HG02884 (cell line): ENCODE measurements around the gene NFIB.

Experiments used
- ATAC-seq: cut with Tn5 transposase; IDR thresholded peaks from one replicate; pipeline ENCODE4 v1.9.1; 2021; ENCODE audit warnings: mild to moderate bottlenecking, moderate library complexity; ENCODE audit not compliant: unreplicated experiment

NFIB gene

DNA sequence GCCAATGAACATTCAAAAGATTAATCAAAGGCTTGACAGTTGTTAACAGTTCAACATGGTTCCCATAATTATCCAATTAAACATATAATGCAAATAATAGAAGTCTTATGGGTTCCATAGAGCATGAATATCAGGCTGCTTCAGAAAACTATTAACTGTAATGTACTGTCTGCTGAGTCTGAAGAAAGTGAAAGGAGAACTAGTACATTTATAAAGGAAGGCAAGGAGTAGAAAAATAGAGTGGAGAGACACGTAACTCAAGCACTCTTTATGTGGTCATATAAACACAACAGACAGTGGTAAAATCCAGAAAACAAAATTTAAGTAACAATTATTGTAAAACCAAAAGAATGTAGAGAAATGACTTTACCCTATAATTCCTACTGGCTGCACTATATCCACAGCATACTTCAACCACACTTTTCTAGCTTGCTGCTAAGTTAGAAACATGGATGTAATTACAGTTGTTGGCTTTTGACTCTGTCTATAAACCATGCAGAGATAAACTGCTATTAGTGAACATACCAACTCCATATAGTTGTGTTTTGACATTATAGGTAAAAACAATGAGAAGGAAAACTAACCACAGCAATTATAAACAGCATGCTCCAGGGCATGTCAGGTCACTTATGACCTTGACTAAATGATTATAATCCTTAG, 32.7 kb downstream of the NFIB start:
- ATAC-seq: no peak

- no peak for ATAC-seq
Measured at GRCh38 chr9:14279671-14280070, 34.3 kb downstream of the NFIB start.

- no peak for ATAC-seq
Measured at GRCh38 chr9:14278291-14278721, 35.6 kb downstream of the NFIB start.

DNA sequence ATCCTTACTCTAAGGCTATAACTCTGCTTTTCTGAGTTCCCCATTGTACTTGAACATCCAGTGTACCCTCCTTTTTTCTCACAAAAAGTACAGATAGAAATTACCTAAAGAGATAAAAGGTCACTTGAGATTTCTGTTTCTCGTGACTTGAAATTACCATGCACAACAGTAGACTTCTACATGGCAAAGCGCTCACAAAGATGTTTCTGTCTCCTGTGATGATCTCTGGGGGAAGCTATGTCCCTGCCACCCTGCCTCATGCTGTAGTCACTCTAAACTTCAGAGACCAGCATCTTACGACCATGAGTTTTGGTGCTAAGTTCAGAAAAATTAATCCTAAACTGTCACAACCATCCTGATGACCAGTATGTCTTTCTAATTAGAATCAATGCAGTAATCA, 36.2 kb downstream of the NFIB start:
- ATAC-seq: no peak

GRCh38 chr9:14277244-14277643, 36.7 kb downstream of the NFIB start:
- ATAC-seq: no peak

- no peak for ATAC-seq
Measured at GRCh38 chr9:14275331-14275730, 38.6 kb downstream of the NFIB start.

DNA sequence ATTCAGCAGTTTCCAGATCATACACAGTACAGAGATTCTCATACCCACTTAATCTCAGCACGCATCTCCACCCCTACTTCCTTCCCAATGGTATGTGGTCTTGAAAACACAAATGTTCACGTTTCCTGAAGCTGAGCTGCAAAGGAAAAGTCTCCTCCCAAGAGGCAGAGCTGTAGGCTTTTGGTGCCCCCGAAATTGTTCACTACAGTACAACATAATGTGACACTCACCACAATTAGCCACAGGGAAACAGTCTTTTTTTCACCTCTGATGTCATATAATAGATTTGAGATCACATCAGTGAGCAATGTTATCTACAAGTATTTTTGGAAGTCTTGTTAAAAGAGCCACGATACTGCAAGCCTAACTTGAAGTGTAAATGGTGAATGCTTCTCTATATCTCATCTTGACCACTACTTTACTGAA, 40.2 kb downstream of the NFIB start:
- no peak for ATAC-seq

GRCh38 chr9:14272927-14273528, 40.9 kb downstream of the NFIB start:
- no peak for ATAC-seq

DNA sequence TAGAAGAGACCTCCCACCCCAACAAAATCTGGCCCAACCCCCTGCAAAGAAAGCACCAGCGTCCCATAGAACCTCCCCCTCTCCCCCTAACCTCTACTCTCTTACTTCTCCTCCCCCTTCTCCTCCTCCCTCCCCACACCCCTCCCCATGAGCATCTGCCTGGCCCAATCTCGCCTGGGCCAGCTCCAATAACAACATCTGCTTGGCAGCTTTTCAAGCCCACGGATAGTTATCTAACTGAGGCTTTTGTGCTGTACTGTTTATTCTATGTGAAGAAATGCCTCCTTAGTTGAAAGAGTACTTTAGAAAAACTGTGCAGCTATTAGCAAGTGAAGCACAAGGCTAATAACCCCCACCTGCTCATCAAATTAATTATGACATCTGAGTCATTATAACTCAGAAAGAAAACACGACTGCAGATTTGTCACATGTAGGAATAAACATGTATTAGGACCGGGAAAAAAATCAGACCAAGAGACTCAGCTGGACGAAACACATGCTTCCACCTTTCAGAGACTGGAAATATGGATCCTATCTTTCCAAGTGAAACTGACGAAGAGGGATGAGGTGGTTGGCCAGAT, 42.8 kb downstream of the NFIB start:
- ATAC-seq: no peak

DNA sequence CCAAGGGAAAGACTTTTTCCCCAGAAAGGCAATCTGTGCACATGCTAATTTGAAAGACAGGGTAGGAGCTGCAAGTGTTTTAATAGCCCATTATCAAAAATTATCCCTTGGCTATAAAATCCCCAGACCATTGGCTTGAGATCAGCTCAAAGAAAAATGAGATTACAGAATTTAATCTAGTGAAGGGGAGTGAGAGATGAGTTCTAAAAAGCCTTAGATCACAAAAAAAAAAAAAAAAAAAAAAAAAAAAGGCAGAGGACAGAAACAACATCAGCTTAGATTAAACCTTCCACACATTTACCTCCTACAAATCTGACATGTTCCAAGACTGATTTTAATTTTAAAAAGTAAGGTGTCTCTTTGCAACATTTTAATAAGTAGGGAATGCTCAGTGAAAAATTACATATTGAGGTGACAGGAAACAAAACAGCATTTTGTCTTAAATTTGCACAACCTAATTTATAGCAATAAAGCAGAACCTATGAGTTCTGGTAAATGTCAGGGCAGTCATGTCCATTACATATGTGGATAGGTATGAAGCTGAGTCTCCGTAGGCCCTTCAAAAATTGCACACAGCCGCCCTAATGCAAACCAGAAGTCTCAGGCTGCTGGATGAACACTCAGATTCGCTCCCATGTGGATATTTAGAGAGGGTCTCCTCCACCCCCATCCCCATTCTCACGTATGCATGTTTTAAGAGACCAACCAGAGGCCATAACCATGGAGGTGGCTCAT, 43.4 kb downstream of the NFIB start:
- no peak for ATAC-seq

DNA sequence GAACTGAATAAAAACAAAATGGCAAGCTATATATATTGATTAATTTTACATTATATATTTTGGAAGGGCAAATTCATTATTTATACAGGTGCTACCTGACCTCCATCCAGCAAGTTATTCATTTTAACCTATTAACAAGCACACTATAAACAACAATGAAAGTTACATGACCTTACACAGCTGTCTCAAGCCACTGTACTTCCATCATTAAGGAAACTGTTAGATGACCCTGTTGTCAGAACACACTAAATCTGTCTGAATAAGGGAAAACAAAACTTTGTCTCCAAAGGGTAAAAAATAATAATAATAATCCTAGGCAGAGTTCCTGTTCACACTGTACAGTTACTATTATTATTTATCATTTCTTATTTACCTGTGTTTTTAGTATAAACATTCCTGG, 44.0 kb downstream of the NFIB start:
- no peak for ATAC-seq

DNA sequence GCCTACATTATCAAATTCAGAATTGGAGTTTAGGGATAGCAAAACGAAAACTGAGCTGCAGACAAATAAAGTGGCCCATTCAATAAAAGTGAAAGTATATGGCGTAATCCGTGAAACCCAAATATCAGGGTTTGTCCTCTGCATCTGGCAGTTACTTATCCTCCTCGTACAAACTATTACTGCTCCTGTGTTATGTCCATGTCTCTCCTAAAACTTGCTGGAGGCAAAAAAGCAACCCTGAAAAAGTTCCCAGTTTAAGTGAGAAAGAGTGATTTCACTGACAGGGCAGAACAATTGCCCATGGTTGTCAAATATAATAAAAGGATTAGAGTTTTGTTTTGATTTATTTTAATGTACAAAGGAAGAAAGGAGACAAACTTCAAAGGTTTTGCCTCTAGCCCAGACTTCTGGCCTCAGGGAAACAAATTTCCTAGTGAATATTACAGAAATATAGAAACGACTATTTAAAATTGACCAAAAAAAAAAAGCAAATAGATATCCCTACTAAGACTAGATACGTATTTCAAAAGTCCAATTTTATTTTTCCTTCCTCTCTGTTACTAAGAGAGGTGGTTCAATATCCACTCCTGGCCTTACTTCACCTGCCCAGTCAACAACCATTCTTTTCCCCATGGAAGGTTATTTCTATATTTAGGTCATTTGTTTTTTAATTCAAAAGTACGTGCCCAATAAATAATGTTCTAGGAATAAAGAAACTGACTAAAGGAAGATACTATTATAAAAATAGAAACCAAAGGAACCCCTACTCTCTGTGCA, 50.0 kb downstream of the NFIB start:
- ATAC-seq: no peak

GRCh38 chr9:14262827-14263226, 51.1 kb downstream of the NFIB start:
- no peak for ATAC-seq

GRCh38 chr9:14261616-14262015, 52.3 kb downstream of the NFIB start:
- ATAC-seq: no peak

DNA sequence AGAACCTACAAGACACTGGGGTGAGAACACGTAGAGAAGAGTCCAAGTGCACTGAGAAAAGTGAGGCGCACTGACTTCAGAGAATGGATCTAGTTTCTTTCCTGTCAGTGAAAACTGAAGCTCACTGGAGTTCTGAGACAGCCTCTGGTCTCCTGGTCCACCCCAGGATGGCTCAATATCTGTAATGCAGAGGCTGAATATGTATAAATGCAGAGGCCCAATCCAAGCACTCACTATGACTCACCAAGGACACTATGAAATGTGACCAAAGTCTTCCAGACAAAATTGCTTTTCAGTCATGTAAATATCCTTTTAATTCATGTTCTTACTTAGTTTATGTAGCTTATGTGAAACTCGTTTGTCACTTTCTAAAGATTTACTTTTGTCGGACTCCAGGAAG, 53.8 kb downstream of the NFIB start:
- no peak for ATAC-seq

- no peak for ATAC-seq
Measured at GRCh38 chr9:14258660-14259239, 55.2 kb downstream of the NFIB start.

GRCh38 chr9:14258156-14258555, 55.8 kb downstream of the NFIB start:
- no peak for ATAC-seq

- ATAC-seq: no peak
Measured at GRCh38 chr9:14256588-14256987, 57.4 kb downstream of the NFIB start.

- no peak for ATAC-seq
Measured at GRCh38 chr9:14251154-14252071, 62.5 kb downstream of the NFIB start.

DNA sequence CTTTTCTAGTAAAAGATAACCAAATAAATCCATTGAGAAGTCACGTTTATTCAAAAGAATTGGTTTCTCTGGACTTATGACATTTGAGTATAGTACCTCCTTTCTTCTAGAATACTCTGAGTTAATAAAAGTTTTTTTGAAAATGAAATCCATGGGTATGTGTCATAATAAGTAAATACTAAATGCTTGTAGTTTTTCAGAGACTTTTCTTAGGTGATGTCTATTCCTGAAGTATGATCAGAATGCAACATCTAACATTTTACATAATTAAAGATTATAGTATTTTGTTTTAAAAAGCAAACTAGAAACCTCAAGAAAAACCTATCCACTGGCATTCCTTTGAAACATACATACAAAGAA, 63.2 kb downstream of the NFIB start:
- no peak for ATAC-seq
